ENCODE measurements around the gene TNFAIP8L1.

TNFAIP8L1 gene

GRCh38 chr19:4657835-4658234 lies 18.5 kb downstream of the TNFAIP8L1 start:
- no peak overlapping the region for H3K4me3 ChIP-seq (replicated peaks; ENCODE audit: insufficient read depth, low read length)
- no peak overlapping the region for H3K27ac ChIP-seq (replicated peaks)
- DNase-seq (ENCODE audit: low read depth in 1 of 2, low spot score in 1 of 2), result no peak
- no peak for TF ChIP-seq REST (IDR thresholded peaks at IDR 0.05; ENCODE audit: insufficient replicate concordance, low read depth)
- no peak for TF ChIP-seq SPI1 (IDR thresholded peaks at IDR 0.05; ENCODE audit: borderline replicate concordance, low read depth)
- TF ChIP-seq POLR2AphosphoS5 (IDR thresholded peaks at IDR 0.05; ENCODE audit: low read depth), result peak; percentile 5; the same call in 1 of the 2 replicates
- TF ChIP-seq GABPA (IDR thresholded peaks at IDR 0.05; ENCODE audit: low read depth), result no peak
- TF ChIP-seq, protein P1, sequence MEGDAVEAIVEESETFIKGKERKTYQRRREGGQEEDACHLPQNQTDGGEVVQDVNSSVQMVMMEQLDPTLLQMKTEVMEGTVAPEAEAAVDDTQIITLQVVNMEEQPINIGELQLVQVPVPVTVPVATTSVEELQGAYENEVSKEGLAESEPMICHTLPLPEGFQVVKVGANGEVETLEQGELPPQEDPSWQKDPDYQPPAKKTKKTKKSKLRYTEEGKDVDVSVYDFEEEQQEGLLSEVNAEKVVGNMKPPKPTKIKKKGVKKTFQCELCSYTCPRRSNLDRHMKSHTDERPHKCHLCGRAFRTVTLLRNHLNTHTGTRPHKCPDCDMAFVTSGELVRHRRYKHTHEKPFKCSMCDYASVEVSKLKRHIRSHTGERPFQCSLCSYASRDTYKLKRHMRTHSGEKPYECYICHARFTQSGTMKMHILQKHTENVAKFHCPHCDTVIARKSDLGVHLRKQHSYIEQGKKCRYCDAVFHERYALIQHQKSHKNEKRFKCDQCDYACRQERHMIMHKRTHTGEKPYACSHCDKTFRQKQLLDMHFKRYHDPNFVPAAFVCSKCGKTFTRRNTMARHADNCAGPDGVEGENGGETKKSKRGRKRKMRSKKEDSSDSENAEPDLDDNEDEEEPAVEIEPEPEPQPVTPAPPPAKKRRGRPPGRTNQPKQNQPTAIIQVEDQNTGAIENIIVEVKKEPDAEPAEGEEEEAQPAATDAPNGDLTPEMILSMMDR (IDR thresholded peaks at IDR 0.05; ENCODE audit: insufficient read depth, low read length), result no peak
- H3K27me3 ChIP-seq (ENCODE audit: insufficient read depth, poor library complexity, severe bottlenecking), result no peaks in the 10 kb centered on the region

- Histone ChIP-seq H3K27ac (replicated peaks) (no peak overlapping the region), H3K27me3 (ENCODE audit: insufficient read depth, poor library complexity, severe bottlenecking) (no peaks in the 10 kb centered on the region), H3K4me3 (replicated peaks; ENCODE audit: insufficient read depth, low read length) (no peak overlapping the region)
- TF ChIP-seq, protein P1 (IDR thresholded peaks at IDR 0.05; ENCODE audit: insufficient read depth, low read length), result peak; percentile 54
- no peak for TF ChIP-seq REST (IDR thresholded peaks at IDR 0.05; ENCODE audit: insufficient replicate concordance, low read depth)
- peak in 1 of 2 experiments; percentile 55 for DNase-seq (ENCODE audit: low read depth in 1 of 2, low spot score in 1 of 2)
These were observed 21.0 kb downstream of the TNFAIP8L1 start for GRCh38 chr19:4660181-4660791.

GRCh38 chr19:4660993-4661392 lies 21.7 kb downstream of the TNFAIP8L1 start:
- no peak for TF ChIP-seq SPI1 (IDR thresholded peaks at IDR 0.05; ENCODE audit: borderline replicate concordance, low read depth)
- TF ChIP-seq GABPA (IDR thresholded peaks at IDR 0.05; ENCODE audit: low read depth), result no peak
- TF ChIP-seq, protein P1 (IDR thresholded peaks at IDR 0.05; ENCODE audit: insufficient read depth, low read length), result no peak
- TF ChIP-seq POLR2AphosphoS5 (IDR thresholded peaks at IDR 0.05; ENCODE audit: low read depth), result no peak
- TF ChIP-seq REST (IDR thresholded peaks at IDR 0.05; ENCODE audit: insufficient replicate concordance, low read depth), result no peak

More at GRCh38 chr19:4660993-4661392, 21.7 kb downstream of the TNFAIP8L1 start:
- Histone ChIP-seq H3K27ac (replicated peaks) (no peak overlapping the region), H3K4me3 (replicated peaks; ENCODE audit: insufficient read depth, low read length) (no peak overlapping the region), H3K27me3 (ENCODE audit: insufficient read depth, poor library complexity, severe bottlenecking) (no peaks in the 10 kb centered on the region)
- DNase-seq (ENCODE audit: low read depth in 1 of 2, low spot score in 1 of 2), result no peak
